HG02678 (cell line): ENCODE data around the gene TAAR9.
"Not testable (repeated sequence)": the region's sequence is repeated elsewhere in the genome, so short reads cannot be mapped to it uniquely, and the experiment has no call there.

Experiments used
- ATAC-seq: cut with Tn5 transposase; IDR thresholded peaks from one replicate; pipeline ENCODE4 v1.9.1; 2021; ENCODE audit warnings: mild to moderate bottlenecking, moderate library complexity; ENCODE audit not compliant: unreplicated experiment

TAAR9 gene

DNA sequence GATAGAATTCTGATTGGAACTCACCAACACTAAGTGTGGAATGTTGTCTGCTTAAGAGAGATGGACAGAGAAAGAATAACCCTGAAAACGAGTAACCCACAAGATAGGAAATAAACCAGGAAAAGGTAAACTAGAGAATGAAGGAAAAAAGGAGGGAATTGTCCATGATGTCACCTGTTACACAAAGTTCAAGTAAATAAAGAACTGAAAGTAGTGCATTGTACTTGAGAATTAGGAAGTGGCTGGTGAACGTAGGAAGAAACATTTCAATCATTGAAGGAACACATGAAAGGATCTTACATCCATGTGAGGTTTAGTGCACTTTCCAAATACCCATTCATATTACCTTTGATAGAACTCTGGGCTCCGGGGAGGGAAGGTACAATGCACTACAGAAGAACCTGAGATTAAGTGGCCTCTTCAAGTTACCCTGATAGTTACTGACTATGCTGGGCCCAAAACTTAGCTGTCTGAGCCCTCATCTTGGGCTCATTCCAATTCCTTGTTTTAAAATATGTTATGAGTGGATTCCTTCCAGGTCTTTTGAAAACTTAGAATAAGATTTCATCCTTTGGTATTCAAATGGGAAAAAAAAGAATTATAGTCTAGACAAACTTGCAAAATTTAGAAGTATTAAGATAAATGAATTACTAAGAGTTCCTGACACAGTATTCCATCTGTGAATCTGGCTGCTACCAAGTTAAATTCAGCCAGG lies 24.1 kb upstream of the TAAR9 start:
- no peak for ATAC-seq

DNA sequence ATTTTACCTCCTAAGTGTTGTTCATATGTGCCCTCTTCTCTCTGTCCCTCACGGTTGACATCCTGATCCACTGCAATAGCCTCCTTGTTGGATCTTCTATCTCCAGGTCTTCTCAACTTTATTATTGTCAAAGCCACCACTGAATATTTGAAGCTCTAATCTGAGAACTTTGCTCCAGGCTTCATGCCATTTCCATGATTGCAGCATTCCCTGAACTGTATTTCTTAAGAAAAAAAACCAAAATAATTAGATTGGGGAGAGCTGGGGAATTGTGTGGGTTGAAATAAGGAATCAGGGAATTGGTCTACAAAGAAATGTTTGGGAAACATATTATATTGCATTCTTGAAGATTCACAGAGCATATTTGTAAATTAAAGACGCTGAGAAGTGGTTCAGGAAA lies 22.7 kb upstream of the TAAR9 start:
- no peak for ATAC-seq

DNA sequence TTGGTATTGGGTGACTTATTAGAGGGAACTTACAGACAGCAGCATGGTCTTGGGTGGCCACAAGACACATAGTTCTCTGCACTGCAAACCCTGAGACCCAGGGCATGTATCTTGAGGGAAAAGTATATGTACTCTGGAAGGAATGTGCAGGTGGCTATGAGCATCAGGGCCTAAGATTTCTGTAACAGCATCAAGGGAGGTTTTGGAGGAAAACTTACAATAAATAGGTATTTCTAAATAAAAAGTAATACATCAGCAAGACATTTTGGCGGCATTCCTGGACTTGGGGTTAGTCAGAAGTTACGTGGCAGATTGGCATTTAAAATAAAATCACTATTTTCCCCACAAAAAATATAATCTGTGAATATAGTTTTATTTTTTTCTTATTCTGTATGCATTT lies 17.1 kb upstream of the TAAR9 start:
- ATAC-seq = no peak

DNA sequence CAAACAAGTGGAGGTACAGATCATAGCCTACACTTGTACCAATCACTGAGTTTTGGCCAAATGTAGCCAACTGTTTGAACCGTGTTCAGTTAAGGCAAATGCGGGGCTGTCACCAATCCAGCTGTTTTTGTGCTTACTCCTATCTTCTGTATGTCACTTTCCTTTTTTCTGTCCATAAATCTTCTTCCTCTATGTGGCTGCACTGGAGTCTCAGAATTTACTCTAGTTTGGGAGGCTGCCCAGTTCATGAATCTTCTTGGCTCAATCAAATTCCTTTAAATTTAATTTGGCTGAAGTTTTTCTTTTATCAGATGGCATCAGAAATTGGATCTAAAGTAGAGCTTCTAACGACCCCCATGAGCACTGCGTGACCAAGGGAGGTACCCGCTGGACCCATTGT lies 13.4 kb upstream of the TAAR9 start:
- no peak for ATAC-seq

DNA sequence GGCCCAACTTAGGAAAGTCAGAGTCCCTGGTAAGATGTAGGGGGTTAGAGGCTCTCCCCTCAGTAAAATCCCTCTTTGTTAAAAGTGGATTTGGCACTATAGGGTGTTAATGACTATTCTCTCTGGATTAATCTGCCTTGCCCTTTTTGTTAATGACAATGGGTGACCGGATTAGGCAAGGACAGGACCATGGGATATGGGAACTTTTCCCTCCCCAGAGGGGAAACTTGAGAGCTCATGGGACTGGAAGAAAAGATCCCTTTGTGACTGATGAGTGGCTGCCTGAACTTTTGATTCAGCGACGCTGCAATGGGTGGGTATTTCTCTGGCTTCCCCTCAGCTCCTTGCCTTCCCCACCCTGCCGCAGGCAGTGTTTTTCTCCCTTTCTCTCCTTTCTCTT lies 12.2 kb upstream of the TAAR9 start:
- ATAC-seq = no peak

DNA sequence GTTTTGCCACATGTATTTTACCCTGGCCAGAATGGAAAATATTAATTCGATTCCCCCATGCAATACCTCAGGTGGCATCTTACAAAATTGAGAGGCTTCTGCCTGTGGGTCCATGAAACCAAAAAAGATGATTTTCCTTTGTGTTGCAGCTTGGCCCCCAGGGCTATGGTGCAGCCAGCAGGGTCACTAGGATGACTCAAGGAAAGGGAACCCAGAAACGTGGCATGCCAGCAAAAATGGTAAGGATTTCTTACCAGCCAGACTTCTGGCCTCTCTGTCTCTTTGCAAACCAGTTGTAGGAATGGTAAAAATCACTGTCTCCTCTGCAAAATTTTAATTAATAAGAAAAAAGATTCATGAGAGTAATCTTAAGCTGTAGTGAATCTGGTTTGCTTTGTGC lies 11.6 kb upstream of the TAAR9 start:
- ATAC-seq = no peak

DNA sequence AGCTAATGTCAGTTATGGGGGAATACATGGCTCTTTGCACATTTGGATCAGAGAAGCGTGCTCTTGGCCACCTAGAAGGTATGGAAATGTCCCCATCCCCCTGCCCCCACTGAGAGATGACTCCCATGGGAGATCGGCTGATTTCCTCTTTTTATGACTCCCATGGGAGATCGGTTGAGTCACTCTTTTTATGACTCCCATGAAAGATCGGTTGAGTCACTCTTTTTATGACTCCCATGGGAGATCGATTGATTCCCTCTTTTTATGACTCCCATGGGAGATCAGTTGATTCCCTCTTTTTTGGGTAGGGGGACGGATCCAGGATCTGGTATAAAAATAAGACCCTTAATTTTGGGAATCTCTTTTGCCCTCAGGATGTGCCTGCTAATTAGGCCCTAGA lies 10.3 kb upstream of the TAAR9 start:
- no peak for ATAC-seq

DNA sequence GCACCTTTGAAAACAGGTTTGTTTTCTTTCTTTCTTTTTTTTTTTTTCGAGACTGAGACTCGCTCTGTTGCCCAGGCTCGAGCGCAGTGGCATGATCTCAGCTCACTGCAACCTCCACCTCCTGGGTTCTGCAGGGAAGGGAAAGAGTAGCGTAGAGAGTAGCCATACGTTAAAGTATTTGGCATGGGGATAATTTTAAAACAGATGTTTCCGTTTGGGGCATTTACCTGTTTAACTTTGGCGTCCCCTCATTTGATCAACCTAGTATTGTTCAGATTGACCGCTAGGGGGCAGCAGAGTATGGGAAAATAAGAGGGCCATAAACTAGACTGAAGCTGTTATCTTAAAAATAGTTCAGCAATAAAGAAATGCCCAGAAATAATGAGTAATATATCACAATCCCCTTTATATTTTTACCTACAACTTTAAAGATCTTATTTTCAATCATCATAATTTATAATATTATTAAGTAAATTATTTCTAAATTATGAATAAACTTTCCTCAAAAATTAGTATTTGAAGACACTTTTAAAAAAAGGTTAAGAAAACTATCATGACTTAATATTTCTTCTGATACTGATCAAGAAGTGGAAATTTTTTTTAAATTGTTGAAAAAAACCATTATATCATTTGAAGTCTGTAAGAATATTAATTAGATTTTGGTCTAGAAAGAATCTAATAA lies 7.6 kb upstream of the TAAR9 start:
- ATAC-seq = peak; percentile 85

DNA sequence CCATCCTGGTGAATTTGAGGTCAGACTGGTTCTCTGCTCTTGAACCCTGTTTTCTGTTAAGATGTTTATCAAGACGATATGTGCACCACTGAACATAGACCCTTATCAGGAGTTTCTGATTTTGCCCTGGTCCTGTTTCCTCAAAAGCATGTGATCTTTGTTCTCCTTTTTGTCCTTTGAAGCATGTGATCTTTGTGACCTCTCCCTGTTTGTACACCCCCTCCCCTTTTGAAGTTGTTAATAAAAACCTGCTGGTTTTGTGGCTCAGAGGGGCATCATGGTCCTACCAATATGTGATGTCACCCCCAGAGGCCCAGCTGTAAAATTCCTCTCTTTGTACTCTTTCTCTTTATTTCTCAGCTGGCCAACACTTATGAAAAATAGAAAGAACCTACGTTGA lies 3.5 kb upstream of the TAAR9 start:
- not testable (repeated sequence) for ATAC-seq

DNA sequence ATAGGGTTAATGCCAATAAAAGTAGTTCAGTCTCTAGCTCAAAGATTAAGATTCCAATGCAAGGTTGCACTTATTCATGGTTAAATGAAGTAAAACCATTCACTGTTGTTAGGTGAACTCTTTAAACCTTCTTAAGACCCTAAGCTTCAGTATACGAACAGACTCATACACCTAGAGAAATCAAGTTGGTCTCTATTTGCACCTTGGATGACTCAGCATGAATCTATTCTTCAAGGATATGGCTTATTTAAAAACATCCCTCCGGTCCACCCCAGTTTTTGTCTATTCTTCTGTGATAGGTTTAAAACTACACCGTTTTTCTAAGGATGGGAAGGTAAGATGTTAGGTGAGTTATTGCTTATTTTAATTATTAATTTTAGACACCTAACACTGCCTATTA lies 932 bp upstream of the TAAR9 start:
- no peak for ATAC-seq

DNA sequence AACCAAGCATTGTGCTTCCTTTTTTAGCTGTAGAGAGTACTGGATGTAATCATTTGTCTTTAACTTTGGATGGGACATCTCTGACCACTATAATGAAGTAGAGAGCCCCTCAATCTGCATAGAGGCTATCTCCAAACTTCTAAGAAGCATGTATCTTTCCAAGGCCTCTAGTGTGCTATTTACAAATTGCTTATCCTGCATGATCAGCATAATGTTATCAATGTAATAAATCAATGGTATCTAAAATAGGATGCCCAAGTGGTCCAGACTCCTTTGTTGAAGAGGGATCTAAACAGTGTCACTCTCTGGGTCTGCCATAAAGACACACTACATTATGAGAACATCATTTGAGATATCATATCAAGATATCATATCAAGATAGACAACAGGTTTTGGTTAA lies 6.7 kb downstream of the TAAR9 start:
- ATAC-seq = no peak

DNA sequence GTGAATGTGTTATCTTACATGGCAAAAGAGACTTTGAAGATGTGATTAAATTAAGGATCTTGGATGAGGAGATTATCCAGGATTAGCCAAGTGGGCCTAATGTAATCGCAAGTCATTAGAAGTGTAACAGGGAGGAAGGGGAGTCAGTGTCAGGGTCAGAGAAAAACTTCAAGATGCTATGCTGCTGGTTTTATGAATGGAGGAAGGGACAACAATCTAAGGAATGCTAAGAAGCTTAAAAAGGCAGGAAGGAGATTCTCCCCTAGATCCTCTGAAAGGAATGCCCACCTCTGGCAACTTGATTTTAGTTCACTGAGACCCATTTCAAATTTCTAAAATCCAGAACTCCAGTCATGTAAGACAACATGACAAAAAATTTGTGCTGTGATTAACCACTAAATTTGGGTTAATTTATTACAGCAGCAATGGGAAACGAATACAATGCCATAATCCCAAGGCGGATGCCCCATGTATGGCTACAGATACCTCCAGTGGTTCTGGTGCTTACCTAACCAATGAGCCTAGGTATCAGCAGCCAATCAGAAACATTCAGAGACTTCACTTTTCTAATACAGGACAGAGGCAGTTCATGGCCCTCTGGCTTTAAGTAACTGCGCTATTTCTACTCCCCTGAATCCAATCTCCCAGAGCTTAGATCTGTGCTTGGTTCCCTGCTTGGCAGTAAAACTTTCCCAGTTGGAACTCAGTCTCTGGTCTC lies 10.8 kb downstream of the TAAR9 start:
- no peak for ATAC-seq

DNA sequence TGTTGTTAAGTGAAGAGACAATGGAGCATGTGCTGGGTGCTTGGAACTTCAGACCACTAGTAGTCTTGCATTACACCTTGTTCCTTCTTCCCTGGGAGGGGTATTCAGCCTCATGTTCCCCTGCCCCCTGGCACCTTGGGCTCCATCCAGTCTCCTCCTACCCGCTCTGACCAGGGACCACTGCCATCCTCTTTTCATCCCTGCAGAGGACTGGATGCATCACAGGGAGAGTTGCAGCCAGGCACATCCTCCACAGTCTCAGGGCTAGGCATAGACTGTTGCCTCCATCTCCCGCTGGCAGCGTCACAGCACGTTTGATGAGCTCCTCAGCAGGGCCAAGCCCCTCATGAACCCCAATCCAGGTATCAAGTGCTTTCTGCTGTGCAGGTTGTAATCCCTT lies 13.1 kb downstream of the TAAR9 start:
- ATAC-seq = no peak

DNA sequence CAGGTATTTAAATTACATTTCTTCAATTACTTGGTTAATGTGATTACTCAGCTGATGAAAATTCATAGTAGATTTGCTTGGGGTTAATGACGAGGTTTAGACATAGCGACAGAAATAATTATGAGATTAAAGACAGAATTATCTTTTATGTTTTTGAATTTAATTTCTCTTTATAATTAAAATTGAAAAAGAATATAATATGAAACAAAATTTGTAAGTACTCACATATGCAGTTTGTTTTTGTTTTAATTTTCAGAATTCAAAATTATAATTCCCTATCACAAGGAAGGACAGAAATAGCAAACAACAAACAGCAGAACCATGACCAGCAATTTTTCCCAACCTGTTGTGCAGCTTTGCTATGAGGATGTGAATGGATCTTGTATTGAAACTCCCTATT lies 14.3 kb downstream of the TAAR9 start, which contains the start of gene TAAR8:
TSS of gene TAAR8 (plus strand) at position 301 of the 400 bp plus-strand sequence. CDS start at position 322, 21 bp downstream.
- no peak for ATAC-seq

DNA sequence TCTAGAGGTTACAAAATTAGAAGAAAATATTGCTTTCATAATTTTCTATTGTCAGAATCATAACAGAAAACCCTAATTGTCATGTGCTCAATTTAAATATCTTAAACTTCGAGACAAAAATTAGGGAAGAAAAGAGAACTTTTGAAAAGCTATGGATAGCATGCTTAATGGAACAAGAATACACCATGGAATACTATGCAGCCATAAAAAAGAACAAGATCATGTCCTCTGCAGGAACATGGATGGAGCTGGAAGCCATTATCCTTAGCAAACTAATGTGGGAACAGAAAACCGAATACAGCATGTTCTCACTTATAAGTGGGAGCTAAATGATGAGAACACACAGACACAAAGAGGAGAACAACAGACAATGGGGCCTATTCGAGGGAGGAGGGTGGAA lies 22.0 kb downstream of the TAAR9 start:
- ATAC-seq = not testable (repeated sequence)

DNA sequence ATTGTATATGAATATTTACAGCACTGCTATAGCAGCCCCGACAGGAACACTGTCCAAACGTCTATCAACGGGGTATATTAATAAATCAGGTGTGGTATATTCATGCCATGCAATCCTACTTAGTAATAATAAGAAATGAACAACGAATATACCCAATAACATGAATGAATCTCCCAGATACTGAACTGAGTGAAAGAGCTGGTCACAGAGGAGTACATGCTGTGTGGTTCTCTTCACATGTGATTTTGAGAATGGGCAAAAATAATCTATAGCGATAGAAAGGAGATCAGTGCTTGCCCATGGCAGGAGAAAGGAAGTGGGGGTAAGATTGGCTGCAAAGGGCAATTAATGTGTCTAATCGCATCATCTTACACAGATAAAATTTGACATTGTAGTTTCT lies 28.3 kb downstream of the TAAR9 start:
- ATAC-seq = no peak

DNA sequence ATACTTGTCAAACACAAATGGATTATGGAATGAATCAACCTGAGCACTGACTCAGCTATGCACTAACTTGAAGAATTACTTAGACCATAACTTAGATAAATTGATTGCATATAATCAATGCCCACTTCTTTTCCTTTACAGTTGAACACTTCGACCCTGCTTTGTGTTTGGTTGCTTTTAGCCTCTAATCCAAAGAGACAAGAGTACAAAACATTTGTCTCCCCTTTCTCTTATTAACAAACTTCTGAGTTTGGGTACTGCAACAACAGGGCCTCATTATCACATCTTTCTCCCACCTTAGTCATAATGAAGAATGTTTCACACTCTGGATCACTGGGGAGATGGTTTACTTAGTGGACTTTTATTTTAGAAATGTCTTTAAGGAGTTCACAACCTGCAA lies 29.5 kb downstream of the TAAR9 start:
- ATAC-seq = no peak

DNA sequence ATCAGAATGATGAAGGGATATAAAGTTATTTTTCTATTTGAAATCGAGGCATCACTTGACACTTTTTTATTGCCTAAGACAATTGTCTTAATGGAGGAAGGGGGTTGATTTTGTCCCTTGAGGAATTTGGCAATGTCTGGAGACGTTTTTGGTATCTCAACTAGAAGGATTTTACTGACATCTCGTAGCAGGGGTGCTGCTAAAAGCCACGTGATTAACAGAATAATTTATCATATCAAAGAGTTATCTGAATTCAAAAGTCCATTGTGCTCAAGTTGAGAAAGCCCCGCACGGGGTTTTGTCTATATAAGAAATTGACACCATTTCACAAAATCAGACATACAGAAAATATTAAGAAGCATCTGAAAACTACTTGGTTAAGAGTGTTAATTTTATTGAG lies 30.5 kb downstream of the TAAR9 start:
- ATAC-seq = no peak

DNA sequence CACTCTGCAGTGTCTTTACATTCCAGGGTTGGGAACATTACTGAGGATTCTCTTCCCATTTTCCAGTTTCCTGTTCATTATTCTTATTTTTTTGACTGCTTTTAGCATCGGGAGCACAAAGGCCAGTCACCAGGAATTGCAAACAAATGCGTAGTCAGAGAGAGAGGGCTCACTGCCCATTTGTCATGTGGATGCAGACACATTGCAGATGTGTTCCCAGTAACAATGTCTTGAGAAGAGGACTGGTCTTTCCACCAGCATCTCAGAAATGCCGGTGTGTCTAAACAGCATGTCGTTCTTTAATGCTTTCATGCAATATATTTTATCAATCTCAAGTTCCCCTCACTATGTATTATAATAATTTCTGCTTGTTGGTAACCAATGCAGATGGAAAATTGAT lies 31.1 kb downstream of the TAAR9 start:
- no peak for ATAC-seq

DNA sequence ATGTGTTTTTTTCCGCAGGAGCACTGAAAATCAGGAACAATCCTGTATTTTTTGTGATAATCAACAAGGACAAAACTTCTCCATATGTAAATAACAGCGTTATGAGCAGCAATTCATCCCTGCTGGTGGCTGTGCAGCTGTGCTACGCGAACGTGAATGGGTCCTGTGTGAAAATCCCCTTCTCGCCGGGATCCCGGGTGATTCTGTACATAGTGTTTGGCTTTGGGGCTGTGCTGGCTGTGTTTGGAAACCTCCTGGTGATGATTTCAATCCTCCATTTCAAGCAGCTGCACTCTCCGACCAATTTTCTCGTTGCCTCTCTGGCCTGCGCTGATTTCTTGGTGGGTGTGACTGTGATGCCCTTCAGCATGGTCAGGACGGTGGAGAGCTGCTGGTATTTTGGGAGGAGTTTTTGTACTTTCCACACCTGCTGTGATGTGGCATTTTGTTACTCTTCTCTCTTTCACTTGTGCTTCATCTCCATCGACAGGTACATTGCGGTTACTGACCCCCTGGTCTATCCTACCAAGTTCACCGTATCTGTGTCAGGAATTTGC lies 32.2 kb downstream of the TAAR9 start, which contains the start of gene TAAR6:
TSS of gene TAAR6 (plus strand) at position 102 of the 557 bp plus-strand sequence. CDS start at position 102, 0 bp downstream.
- ATAC-seq = no peak

DNA sequence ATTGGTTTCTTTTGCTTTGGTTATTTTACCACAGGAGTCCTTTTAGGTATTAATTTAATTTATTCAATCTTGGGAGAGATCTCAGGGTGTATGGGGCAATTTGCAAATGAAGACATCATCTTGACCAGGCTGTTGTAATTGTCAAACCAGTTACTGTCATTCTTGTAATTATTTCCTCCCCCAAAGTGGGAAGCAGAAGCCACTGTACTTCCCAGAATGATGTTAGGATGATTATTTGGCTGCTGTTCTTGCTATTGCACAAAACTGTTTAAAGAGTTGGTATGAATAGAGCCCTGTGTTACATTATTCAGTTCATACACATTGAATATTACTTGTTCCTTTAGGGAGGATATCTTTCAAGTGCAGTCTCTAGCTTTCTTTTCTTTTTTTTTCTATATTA lies 33.7 kb downstream of the TAAR9 start:
- no peak for ATAC-seq

DNA sequence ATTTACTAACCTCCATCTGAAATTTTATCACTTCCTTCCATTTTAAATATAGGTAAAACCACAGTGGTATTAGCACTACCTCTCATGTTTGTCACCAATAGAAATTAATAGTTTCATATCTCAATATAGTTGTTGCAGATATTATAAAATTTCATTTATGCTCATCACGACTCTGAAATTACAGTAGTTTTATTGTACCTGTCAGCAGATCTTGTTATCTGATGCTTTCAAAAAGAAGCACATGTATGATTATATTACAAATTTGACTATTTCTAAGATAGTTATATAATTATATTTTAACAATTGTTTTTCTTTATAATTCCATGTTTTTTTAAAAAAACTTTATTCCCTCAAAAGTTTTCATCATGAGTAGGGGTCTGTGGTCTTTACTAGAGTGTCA lies 46.6 kb downstream of the TAAR9 start:
- ATAC-seq = no peak
